HG02870 (cell line): ENCODE measurements around the gene CDH4.

Experiments
- ATAC-seq: cut with Tn5 transposase; IDR thresholded peaks from one replicate; pipeline ENCODE4 v1.9.1; 2021; ENCODE audit warnings: mild to moderate bottlenecking, moderate library complexity; ENCODE audit not compliant: unreplicated experiment

CDH4 gene

DNA sequence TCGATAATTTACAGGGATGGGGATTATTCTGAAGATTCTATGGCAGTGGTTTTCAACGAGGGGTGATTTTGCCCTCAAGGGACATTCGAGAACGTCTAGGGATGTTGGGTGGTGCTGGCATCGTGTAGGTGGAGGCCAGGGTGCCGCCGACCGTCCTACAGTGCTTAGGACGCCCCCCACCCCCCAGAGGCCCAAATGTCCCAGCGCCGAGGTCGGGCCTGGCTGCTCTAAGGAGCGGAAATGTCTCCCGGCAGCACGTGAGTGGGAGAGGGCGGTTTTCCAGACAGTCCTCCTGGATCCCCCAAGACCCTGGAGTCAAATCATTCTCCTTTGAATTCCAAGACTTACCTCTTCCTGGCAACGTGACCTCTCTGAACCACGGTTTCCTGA lies 101.9 kb downstream of the CDH4 start:
- no peak for ATAC-seq

DNA sequence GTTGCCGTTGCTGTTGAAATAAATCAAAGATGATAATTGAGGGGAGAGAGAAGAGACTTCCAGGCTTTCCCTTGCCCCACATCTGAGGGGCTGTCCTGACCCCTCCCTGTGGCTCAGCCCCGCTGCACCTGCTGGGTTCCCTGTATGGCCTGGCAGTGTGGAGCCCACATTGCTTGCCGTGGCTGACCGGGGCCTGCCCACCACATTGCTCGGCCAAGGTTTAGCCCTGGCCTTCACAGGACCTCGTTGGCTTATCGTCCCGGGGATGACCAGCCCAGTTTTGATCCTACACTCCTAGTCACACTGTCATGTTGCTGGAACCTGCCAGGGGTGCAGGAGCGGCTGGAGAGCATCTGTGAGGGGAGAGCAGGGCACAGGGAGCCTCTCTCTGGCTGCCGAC lies 102.4 kb downstream of the CDH4 start:
- ATAC-seq, result no peak

DNA sequence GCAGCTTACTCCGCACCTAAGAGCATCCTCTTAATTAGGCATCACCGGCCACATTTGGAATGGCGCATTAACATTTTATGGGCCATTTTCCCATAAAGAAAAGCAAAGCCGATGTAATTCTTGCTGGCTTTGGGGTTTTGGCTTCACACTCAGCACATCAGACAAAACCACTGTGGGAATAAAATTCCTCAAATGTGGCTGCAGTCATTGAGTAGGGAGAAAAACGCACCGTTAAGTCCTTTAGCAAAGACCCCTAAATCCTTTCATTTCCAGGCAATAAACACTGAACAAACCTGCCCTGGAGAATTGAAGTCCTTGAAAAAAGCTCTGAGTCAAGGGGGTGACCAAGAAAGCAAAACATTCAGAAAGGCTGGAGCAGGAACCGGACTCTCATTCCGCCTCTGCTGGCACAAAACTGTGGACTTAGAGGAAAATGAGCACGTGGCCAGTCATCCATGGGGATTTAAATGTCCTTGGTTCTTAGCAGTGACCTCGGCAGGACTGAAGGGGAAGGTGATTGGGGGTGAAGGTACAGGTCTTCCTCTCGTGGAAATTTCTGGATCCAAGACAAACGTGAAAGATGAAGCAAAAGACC lies 102.9 kb downstream of the CDH4 start:
- ATAC-seq, result no peak

DNA sequence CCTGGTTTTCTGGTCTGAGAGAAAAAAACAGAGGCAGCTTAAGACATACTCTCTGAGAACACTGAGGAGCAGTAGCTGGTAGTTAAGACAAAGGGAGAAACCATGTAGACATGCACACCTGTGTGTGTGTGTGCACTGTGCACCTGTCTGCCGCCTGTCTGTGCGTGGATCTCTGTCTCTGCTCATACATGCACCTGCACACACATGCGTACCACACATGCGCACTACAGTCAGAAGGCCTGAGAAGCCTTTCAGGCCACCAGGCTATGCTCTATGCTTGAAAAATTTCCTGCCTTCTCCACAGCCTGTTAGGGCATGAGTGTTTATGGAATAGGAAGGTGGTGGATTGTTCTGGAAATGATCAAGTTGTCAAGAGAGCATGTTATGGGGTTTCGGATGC lies 103.5 kb downstream of the CDH4 start:
- ATAC-seq, result no peak

DNA sequence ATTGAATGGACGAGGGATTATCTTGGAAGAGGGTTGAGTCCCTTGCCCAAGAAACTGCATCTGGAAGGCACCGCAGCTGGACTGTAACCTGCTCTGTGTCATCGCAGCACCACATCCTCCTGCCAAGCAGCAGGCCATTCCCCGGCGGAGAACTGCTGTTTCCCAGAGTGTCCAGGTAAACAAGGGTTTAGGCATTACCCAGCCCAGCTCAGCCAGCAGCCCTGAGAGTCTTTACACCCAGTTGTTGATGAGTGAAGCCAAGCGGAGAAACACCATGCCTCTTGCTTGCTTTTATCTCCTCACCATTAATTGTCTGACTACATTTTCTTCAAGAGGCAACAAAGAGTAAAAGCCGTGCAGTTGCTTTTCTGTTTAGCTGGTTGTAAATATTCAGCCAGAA lies 104.1 kb downstream of the CDH4 start:
- ATAC-seq, result no peak

DNA sequence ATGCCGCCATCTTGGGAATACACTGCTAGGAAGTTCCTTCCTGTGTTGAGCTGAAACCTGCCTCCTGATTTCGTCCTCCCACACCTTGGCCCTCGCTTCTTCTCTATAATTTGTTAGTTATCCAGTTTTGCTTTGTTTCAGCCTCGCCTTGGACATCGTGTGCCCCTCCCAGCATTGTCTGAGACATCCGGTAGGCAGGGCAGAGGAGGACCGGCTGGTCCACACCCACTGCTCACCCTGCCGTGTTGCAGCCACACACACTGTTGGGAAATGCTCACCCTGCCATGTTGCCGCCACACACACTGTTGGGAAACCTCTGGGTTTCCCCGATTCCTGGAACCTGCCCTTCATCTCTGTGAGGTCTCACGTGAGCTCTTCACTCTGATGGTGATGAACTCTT lies 105.1 kb downstream of the CDH4 start:
- ATAC-seq, result no peak

DNA sequence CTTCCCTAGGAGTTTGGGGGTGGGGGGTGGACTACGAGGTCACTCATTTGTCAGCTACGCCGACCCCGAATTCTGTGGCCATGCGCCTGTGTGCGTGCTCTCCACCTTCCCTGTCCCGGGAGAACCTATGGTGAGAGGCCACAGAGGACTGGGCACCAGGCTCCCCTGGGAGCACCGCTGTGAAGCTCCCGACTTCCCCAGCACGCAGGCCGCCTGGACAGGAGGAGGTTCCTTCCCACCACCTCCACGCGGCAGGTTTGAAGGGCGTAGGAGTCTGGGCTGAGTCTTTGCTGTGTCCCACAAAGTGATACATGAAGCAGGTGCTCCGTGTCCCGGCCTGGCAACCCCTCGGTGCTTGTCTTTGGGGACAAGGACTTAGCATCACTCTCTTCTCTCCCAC lies 107.2 kb downstream of the CDH4 start:
- no peak for ATAC-seq

DNA sequence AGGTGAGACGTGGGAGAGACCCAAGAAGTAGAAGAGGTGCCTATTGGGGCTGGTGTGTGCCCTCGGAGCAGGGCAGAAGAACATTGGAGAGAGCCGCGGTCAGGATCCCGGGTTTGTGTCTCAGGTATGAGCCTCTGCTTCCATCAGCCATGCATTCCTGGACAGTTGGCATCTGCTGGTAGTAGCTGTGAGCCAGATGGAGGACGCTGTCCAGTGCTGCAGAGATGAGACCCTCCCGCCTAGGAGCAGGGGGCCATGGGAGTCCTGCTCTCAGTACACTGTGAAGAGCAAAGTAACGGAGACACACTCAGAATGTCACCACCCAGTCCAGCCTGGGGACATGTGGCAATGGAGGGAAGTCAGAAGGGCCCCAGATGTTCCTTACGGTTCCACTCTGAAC lies 108.2 kb downstream of the CDH4 start:
- ATAC-seq, result no peak

DNA sequence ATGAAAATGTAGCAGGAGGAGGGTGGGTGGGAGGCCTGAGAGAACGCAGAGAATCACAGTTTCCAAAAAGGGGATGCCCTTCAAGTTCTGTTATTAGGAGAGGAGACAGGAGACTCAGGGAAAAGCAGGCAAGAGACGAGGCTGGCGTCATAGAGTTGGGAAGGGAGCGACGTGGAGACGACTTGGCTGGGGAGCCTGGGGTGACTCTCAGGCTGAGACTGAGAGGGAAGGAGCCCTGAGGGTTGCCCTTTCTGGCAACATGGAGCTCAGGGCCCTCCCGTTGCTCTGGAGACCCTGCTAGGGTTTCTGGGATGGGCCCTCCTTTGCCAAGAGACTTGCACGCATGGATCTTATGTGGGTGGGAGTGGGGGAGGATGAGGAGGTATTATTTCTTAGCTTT lies 108.9 kb downstream of the CDH4 start:
- no peak for ATAC-seq

DNA sequence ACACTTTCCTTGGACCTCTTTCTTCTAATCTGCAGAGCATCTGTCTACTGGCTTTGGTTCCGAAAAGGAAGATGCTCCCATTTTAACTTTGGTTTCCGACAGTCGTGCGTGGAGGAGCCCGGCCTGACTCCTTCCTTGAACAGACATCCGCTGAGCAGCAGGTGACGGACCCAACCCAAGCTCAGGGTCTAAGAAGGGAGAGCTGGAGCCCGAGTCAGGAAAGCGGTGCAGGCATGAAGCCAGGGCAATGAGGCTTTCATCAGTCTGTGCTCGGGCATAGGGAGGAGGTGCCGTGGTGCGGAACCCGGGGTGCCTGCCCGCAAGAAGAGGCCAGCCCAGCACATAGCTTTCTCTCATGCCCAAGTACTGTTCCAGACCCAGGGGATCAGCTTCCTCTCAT lies 109.4 kb downstream of the CDH4 start:
- no peak for ATAC-seq

DNA sequence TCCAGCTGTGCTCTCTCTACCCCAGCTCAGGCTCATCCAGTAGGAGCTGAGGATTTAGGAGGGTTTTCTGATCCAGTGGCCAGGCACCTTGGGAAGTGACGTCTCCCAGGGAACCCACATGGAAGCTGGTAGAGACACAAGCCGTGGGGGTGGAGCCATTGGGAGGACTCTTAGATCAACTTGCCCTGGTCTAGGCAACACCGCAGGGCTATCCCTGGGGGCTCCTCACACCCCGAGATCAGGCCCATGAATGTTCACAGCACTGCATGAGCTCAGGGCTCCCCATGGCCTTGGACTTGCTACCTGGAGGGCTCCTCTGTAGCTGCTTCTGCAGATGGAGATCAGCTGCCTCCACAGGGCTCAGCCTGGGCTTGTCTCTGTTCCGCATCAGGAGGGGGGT lies 112.1 kb downstream of the CDH4 start:
- no peak for ATAC-seq

DNA sequence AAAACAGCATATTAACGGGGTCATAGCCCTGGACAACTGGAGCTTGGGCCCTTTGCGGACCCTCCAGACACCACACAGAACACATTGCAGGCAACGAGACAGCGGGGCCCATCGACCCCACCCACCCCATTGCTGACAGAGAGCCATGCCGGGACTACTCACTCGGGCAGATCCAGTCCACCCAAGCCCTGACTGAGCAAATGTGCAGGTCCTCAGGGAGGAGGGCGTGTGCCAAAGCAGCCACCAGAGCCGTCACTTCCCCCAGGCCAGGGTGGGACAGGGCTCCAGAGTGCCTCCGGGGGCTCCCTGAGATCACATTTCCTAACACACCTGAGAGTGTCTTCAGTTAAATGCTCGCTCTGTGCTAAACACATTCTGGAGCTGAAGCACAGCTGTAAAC lies 114.9 kb downstream of the CDH4 start:
- ATAC-seq, result no peak

DNA sequence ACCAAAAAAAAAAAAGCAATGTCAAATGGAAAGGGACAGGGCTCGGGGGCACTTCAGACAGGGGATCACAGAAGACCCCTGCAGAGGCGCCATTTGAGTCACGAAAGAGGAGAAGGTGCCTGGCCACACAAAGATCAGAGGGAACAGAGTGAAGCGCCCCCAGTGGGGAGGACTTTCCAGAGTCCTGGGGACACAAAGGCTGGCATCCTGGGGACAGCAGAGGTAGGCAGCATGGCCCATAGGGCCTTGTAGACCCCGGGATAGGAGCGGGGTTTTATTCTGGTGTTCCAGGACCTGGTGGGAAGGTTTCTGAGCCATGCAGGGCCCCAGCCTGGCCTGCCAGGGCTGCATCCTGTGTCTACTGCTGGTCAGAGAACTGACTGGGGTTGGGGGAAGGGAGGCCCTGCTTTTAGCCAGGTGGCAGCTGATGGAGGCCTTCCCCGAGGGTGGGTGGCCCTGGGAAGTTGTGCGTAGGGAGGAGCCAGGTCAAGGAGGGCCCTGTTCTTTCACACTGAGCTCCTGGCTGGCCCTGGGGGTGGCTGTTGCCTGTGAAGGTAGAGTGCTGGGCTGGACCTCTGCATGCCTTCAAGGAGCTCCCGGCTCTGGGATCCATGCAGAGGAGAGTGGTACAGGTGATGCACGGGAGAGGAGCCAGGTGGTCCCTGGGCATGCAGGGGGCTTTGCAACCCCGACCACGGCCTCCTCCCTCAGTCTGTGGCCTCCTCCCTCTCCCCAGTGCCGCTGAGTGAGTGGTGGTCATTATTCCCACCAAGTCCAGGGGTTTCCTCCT lies 117.9 kb downstream of the CDH4 start:
- no peak for ATAC-seq

DNA sequence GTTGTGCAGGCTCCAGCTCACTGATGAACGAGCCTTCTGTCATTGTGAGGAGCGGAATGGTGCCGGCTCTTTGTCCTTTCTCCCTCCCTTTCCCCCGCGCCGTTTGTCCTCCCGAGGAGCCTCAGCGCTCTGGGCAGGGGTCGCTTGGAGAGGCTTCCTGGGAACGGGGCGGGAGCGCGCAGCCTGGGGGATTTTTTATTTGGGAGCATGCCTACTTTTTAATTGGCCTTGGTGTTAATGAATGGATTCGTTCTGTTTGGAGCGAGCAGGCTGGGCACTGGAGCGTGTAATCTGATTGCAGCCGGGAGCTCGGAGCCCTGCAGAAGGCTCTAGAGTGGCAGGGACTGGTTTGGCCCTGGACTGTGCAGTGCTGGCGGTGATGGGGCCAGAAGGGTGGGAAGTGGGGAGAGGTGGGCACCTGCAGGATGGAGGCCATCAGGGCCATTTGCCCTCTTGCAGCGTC lies 118.8 kb downstream of the CDH4 start:
- ATAC-seq, result no peak

DNA sequence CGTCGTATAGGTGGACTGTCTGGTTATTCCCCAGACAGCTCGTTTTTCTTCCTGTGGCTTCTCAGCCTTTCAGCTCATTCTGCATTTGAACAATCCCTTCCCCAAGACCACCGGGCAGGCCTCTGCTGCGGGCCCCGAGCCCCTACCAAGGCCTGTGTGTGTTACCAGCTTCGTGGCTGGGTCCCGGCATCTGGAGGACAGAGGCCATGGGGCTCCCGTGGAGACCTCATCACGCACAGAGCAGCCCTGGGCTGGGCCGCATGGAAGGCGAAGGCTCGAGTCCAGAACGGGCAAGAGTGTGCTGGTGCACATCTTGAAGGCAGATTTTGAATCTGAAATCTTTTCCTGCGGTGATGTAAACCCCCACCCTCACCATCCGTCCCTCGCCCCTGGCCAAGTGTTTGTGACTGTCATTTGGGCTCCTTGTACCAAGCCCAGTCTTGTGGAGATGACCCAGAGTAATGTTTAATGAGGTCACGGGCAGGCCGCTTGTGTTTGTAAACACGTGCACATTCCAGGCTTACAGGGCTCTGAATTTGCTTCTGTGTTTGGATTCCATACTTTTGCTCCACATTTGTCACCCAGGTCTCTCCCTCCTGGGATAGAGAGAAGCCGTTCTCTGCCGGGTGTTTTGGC lies 119.6 kb downstream of the CDH4 start:
- ATAC-seq, result no peak

DNA sequence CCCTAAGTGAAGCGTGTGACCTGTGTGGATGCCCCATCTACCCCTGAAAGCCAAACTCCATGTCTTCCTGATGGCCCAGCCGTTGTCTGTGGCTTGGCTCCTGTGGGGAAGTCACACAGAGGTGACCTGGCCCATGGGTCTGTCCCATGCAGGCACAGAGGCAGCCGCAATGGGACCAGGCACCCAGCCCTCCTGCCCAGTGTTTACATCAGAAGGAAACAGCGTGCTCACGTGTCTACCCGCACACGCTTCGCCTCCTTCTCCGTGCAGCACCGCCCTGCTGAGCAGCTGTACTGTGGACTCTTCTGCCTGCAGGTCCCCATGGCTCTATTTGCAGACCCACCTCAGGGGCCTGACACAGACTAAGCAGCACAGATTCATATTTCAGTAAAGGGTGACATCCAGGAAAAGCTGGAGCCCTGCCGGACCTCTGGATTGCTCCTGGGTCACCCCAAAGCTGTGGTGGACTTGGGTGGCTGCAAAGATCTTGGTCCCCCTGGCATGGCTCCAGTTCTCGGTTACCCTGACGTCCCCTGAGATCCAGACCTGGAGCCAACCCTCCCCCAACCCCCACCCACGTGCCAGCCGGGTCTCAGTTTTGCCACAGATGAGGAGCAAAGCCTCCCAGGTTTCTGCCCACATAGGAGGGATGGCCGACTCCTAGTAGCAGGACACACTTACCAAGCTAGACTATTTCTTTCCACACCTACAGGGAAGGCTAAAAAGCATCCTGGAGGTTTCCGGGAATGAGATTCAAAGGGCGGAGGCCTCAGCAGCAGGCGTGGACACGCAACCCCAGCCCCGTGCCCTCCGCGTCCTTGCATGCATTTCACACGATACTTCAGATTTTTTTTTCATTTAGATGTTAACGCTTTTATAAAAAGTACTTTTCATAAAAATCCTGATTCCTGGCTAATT lies 120.3 kb downstream of the CDH4 start:
- ATAC-seq, result no peak

DNA sequence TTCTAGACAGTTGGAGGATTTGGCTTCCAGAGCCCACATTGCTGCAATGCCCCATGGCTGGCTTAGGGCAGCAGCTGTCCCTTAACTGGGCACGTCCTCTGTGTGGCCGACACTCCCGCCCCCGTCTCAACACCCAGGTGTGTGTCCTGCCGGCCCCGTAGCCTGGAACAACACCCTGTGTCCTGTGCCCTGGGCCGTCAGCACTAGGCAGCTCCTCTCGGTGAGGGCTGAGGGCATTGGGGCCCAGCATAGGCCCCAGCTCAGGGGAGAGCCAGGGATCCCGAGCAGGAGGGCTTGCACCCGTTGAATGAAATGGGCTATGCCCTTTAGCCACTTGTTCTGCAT lies 121.0 kb downstream of the CDH4 start:
- ATAC-seq, result no peak

DNA sequence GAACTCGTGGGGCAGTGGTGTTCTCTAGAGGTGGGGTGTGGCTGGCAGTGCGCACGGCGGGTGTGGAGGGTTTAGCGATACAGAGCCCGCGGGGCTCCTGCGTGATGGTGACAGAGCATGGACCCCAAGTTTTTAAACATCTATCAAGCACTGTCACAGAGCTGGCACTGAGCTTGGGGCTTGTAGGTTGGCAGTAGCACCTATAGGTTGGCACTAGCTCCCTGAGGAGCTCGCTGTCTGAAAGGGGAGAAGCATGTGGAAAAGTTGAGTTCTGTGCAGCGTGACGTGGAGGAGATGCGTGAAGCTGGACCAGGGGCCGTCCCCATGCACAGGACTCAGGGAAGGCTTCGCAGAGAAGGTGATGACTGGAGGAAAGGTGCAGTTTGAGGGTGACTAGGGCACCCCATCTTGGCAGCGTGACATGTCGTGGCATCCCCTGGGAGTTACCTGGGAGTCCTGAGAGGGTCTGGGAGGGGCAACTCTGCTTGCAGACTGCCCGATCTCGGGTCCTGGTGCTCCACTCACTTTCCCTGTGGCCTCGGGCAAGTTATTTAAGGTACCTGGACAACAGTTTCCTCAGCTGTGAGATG lies 122.0 kb downstream of the CDH4 start:
- no peak for ATAC-seq

DNA sequence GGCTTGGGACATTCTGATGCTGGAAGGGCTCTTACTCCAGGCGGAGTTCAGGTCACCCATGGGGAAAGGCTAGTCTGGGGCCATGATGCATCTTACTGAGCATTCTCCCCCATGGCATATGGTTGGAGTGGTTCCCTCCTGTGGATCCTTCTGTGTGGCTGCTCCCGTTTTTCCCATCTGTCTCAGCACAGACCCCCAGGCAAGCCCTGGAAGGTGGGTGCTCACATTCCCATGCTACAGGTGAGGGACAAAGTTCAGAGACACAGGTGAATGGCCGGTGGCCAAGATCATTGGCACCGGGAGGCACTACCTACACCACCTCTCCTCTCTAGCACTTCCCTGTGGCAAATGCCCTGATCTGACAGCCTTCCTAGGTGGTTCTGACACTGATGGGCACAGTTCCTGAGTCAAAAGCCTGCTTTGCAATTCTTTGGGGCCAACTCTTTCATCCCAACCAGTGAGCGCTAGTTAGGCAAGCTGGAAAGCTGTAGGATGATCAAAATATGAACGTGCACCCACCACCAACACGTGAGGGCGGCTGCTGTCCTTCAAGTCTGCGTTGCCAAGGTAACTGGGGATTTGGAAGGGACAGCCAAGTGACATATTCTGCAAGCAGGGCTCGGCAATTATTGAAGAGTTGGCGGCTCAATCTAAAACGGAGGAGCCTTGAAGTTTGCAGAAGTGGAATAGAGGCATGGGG lies 124.6 kb downstream of the CDH4 start:
- no peak for ATAC-seq

DNA sequence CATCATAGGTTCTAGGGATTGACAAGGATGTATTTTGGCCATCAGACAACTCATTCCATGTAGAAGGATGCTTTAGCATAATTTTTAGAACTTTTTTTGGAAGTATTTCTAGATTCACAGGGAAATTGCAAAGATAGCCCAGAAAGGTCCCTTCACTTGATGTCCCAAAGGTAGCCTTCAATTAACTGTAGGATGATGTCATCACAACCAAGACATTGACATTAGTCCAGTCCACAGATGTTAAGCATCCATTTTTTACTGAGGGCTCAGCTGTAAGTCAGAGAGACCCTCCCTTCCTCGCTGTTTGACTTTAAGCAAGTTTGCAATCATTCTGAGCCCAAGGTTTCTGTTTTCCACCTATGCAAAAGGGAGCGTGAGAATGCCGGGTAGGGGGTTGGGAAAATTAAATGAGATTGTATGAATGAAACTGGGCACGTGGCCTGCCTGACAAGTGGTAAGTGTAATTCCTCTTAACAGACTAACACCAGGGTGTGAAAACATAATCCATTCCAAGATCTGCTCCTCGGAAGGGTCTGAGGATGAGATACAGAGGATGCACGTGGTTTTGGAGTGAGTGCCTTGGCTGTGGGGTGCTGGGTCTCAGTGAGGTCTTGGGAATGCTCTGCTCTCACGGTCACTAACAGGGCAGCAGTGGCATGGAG lies 126.8 kb downstream of the CDH4 start:
- no peak for ATAC-seq
